Suppressor macrophage (primary cell): ENCODE data around the gene AK3.

ENCODE experiments used
- DNase-seq, 4 experiments: peaks; one replicate each; pipeline ENCODE4 v3.0.0-alpha.2; 2020 to 2022

AK3 gene

DNA sequence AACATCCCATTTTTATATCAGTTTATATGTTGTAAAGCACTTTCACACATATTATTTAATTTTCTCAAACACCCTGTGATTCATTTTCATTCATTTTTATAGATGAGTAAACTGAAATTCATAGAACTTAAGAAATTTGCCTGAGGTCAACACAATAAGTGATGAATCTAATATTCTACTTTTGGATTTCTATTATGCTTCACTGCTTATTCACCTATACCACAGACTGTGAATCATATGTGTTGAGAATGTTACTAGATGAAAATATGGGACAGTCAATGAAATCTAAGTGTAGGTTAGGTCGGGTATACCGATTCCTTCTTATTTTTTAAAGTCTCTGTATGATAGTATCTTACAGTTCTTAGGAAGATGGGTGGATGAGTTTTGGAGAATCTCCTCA, 36.9 kb downstream of the AK3 start:
- DNase-seq, result no peak

DNA sequence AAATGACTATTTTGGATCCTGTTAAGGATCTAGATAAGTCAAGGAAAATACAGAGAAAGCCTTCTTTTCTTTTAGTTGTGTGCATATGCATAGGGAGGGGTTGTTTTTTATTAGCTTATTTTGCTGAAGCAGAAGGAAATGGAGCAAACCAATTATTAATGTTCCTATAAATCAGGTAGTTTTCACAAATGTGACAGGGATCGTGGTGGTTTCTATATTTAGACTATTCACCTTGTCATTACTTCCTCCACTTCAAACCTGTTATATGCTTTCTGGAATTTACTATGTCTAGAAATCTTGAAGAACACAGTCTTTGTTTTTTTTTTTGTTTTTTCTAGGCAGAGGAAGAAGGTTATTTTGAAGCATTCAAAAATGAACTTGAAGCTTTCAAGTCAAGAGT, 39.5 kb downstream of the AK3 start:
- no peak for DNase-seq

DNA sequence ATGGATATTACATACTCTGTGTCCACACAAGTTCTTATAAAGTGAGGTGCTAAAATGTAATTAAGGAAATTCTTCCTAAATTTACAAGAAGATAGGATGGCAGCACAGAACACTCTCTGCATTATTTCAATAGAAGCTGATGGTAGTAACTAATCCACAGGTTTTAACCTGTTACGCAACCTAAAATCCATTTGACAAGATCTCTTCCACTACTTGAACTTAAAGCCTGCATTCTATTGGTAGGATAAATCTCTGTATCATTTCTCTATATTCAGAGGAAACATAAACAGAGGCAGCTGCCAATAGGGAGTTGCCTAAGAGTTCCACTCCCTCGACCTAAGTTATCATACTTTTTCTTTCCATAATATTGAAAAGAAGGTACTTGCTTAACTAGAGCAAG, 40.1 kb downstream of the AK3 start:
- no peak for DNase-seq

DNA sequence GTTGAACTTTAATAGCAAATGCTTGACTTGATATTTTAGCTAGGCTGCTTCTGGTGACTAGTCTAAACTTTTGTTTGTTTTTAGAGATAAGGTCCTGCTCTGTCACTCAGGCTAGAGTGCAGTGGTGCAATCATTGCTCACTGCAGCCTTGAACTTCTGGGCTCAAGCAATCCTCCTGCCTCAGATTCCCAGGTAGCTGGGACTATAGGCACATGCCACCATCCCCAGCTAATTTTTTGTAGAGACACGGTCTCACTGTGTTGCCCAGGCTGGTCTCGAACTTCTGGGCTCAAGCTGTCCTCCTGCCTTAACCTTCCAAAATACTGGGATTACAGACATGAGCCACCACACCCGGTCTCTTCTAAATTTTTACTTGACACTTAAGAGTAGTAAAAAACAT, 40.9 kb downstream of the AK3 start:
- DNase-seq, result no peak

DNA sequence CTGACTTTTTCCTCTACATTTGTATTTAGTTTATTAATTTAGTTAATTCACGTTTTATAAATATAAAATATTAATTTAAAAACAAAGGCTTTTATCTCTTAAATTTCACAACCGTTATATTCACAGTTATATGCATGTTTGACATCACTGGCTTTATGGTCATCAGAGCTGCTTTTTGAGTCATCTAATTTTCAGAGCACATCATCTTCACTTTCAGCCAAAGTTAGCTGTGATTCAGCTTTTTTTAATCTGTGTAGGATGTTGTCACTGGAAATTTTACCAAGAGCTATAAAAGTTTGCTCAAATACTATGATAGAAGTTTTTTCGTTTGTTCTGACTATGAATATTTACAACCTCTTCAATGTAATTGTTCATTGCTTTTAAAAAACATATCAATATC, 49.2 kb downstream of the AK3 start:
- no peak for DNase-seq

DNA sequence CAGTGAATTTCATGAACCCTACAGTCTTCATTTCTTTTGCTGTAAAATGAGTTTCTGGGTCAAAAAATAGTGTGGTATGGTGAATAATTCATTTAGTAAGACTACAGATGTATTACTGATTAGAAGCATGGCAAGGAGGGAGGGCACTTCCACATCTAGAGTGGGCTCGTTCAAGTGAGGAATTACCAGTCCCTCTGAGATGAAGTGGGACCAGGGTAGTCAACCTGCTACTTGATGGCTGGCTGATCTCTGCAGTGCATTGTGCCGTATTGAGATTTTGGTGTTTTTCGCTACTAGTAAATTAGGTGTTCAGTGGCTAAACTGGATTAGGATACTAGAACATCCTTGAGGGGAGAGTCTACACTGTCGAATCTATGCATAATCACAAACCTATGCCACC, 50.9 kb downstream of the AK3 start:
- DNase-seq, result no peak

DNA sequence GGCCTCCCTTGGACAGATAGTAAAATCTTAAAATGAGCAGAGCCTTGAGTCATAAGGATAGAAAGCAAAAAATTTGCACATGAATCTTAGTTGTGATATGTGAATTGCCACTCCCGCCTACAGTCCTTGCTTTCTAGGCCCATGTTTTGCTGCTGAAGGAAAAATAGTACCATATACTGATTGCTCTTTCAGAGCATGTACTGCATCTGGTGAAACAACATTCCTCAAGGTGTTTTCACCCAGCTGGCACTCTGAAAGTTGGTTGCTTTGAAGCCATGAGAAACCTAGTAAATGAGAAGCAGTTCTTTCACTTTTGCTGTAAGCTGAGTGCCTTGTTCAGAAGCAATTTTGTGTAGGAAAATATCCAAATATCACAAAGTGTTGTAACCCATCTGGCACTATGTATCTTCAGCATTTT, 51.3 kb downstream of the AK3 start:
- DNase-seq, result no peak

DNA sequence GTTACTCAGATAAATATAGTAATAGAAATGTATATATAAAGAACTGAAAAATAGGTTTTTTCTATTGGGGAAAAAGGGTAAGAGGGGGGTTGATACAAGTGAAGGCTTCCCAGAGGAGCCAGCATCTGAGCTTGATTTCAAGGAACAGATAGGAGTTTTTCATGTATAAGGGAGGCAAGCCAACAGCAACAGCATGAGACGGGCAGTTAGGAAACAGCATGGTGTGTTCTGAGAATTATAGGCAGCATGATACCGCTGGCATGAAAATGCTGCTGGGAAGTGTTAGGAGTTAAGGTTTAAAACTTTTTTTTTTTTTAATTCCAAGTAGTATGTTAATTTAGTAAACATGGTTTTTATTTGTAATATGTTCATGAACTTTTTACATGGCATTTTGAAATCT, 52.0 kb downstream of the AK3 start:
- DNase-seq, result no peak

DNA sequence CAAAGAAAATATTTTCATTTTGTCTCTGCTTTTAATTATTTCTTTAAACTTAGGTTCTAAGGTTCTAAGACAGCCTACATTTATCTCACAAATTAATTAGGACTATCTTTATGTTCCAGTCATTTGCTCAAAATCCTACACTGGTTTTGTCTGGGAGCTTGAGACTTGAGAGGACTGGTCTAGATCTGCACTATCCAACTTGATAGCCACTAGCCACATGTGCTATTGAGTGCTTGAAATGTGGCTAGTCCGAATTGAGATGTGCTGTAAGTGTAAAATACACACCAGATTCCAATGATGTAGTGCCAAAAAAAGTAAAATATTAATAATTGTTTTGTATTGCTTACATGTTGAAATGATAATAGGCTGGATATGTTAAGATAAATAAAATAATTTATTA, 54.4 kb downstream of the AK3 start:
- DNase-seq, result no peak

DNA sequence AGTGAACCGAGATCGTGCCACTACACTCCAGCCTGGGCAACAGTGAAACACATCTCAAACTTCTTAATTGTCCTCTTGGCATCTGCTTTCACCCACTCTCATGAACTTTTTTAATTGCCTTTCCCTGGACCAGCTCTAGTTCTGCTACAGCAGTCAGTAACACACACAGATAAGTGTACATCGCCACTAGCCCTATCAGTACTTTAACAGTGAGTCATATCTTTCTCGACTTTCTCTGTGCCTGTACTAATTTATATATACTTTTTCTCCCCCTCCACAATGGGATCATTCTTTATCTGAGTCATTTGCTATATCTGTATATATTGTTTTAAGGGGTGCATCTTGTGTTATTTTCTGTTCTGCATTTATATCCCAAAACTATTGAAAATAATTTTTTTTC, 54.9 kb downstream of the AK3 start:
- DNase-seq, result no peak

DNA sequence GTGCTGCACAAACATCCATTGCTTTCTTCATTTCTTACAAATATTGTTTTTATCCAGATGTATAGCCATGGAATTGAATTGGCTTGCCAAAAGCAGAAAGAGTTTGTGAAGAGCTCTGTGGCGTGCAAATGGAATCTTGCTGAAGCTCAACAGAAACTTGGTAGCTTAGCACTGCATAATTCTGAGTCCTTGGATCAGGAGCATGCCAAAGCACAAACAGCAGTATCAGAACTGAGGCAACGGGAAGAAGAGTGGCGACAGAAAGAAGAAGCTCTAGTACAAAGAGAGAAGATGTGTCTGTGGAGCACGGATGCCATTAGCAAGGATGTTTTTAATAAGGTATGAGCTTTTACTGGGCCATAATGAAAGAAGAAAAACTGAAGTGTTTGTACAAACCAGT, 56.2 kb downstream of the AK3 start:
- DNase-seq, result no peak

DNA sequence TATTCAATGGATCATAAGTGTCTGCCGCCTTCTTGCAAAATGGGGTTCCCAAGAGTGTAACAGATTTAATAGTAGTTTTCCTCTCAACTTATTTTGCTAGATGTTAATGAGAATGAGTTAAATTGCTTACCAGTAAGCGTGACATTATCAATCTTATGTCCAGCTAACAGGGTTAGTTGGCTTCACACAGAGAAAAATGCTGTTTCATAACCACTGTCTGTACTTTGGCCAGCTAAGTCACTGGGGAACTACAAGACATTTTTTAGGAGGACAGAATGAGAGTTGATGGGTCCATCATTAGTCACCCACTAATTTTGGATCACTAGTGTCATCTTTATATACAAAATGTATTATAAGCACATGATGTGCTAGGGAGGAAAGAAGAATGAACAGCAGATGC, 60.3 kb downstream of the AK3 start:
- DNase-seq, result peak; percentile 27 to 76 (median 42)

DNA sequence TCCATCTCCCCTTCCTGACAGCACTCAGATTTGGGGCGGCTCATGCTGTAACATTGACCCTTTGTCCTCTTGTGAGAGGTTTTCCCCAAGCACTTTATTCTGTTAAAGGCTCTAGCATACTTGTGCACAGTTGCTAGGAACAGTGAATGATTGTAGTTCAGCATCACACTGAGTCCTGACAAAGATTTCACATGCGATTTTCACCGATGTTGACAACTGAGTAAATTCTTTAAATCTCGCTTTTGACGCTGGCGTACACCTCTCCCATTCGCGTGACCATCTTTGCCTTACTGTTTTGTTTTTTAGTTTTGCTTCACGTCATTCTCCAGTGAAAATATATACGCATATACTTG, 60.9 kb downstream of the AK3 start:
- DNase-seq, result peak in 1 of 4 experiments; percentile 13

DNA sequence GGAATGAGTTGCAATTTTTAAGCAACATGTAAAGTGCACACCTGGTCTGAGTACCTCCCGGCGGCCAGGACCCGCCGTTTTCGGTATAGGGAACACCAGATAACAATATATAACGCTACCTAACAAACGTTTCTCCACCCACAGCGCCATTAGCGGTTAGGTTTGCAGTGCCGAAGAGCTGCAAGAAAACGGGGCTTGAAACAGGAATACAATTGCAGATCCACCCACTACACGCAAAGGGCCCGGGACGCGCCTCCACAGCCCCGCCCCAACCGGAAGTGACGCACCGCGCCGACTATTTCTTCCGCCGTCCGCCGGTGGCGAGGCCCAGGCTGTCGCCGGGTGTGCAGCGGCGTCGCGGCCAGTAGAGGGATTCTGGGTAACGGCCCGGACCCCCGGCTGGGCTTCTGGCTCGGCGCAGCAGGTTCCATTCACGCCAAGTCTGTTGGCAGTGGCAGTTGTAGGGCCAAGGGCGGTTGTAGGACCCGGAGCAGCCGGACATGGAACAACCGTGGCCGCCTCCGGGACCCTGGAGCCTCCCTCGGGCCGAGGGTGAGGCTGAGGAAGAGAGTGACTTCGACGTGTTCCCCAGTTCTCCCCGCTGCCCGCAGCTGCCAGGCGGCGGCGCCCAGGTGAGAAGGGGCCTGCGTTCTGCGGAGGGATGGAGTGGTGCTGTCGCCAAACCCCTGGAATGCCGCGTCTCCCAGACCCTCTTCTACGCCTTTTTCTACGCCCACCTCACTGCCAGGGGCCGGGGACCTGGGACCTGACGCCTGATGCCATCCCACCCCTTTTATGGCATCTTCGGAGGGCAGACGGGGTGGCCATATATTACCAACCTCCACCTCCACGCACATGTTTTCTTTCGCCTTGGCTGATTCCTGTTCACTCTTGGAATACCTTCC, 61.5 kb downstream of the AK3 start, which contains the start of gene CDC37L1:
Gene CDC37L1, plus strand, starts transcription at position 302 of the 905 bp plus-strand sequence. Its CDS starts 199 bp downstream, at position 501.
- peak; percentile 98 to 99 (median 98) for DNase-seq

DNA sequence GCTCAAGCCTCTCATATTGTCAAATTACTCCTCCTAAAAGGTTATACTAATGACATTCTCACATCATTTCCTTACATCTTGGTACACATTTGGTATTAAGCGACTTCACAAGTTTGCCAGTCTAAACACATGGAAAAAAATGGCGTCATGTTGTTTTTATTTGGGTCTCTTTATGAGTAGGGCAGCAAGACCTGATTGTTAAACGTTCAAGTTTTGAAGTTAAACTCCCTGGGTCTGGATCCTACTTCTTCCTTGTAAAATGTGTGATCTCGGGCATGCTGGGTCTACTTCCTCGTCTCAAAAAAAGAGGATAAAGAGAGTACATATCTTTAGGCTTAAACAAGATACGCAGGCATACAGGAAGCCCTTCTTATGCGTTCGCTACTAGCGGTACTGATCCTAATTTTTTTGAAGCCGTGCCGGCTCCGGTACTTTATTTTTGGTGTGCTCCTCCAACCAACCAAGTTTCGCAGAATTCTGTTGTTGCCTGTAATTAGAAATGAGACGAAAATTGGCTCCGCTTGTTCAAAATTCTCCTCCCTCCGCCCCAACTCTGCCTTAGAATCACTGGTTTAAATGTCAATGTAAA, 62.2 kb downstream of the AK3 start:
- DNase-seq, result peak; percentile 37 to 65 (median 44)

DNA sequence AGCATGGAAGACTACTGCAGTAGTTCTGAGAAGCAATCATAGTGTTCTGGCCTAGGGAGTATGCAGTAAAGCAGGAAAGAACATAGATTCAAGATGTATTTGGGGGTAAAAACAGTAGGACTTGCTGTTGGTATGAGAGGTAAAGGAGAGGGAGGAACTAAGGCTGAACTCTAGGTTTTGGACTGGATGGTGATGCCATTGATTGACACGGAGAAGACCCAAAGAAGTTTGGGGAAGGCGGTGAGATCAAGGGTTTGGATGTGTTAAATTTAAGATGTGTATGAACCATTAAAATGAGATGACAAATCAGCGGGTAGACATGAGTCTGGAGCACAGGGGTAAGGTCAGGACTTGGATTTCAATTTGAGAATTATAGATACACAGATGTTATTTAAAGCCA, 63.6 kb downstream of the AK3 start:
- no peak for DNase-seq

DNA sequence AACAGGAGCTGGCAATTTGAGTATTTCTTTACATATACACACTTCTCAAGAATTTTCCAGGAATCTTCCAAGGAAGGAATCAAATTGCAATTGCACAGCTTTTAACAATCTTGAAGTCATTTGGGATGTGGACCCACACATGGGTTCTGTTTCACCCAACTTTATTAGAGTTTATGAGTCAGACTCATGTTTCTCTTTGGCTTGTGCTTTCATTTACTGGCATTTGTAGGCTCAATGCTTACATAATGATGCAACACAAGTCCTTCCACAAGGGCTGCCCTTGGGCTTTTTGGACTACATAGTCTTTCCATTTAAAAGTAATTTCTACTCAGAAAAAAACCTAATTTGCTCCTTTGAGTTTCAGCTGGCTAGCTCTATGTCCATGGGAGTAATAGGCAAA, 66.2 kb downstream of the AK3 start:
- DNase-seq, result no peak

DNA sequence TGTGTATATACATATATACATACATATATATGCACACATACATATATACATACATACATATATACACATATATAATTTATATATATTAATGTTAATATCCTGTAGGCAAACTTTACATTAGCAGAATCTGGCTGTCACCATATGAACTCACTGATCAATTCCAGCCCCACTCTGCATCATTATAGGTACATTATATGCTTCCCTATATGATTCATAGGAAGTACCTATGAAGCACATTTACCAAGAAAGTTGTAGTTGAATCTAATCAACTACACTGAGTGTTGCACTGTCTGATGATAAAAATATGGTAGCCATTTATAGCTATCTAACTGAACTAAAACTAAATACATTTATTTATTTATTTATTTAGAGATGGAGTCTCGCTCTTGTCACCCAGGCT, 69.3 kb downstream of the AK3 start:
- no peak for DNase-seq

DNA sequence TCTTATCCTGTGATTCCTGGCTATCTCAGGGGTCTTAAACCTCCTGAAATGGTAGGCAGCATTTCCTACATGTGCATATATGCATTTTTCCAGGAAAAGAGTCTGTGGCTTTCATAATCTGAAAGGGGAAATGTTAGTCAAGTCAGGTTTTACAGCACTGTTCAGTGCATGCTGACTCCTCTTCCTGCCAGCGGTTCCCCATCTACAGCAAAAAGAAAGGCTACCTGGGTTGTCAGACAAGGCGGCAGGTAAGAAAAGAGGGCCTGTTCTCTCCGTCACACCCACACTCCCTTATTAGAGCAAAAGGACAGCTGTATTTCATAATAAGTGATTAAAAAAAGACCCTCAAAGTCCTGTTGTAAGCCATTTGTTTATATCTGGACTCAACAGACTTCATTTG, 70.4 kb downstream of the AK3 start:
- no peak for DNase-seq

DNA sequence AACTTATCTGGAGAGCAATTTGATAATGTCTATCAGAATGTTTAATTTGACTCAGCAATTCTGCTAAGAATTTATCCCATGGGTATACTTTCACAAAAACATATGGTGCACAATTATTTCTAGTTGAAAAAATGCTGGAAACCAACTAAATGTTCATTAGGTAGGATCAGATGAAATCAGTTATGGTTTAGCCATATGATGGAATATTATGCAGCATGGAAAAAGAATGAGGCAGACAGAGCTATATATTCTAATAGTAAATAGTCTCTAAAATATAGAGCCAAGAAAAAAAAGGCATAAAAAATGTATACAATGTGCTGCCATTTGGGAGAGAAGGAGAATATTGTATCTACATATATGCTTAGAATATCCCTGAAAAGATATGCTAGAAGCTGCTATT, 71.1 kb downstream of the AK3 start:
- no peak for DNase-seq

DNA sequence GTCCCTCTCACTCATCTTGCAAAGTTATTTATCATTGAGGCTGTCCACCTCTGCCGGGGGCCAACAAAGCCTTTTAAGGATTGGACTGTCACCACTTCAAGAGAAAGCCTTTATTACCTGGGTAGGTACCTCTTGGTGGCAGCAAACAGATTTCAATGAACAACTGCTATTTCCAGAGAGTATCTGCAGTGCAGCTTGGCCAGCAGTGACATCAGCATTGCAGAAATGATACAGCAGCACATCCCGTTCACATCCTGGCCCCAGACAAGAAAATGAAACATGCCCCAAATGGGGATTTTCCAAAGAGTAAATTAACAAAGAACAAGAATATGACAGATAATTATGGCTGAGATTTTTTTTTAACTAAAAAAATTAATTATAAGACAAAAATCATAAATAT, 72.4 kb downstream of the AK3 start:
- DNase-seq, result no peak

DNA sequence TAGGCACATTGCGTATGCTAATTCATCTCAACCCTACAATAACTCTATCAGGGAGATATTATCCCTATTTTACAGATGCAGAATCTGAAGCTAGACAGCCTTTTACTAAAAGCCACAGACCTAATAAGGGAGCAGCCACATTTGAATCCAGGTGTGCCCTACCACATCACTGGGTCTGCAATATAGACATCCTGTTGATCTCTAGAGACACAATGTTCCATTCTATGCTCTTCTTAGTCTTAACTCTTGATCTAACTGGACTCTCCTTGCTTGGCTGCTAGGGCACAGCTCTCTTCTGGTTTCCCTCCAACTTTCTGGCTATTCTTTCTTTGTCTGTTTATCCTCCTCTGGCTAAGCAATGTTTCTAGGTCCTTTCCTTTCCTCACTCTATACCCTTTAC, 73.3 kb downstream of the AK3 start:
- no peak for DNase-seq

DNA sequence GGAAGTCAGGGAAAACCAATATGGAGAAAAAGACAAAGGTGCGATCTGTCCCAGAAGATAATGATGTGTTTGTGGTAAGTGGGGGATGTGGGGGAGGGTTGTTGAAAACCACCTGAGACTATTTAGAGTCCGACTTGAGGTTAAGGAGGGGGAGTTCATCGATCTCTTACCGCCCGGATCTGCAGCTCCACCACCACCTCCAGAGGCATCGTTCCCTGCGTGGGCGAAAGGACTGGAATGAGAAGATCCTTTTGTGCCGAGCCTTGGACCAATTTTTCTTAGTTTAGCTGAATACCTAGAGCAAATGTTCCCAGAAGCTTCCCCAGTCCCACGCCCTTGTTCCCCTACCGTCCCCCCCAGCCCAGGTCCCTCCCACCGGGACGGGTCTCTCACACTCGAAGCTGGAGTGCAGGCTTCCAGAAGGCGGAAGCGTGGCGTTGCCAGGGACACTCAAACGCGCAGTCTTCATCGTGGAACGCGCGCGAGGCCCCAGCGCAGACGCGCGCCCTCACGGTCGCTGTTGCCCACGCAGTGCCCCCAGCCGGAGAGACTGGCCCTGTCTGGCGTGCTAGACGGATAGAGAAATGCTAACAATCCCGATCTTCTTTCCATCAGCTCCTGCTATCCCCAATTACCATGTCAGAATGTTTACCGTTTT, 74.8 kb downstream of the AK3 start, which contains the start of gene SPATA6L:
Gene SPATA6L, minus strand, starts transcription at position 439 of the 658 bp plus-strand sequence. Its CDS starts 230 bp downstream, at position 209.
- peak; percentile 48 to 79 (median 68) for DNase-seq

DNA sequence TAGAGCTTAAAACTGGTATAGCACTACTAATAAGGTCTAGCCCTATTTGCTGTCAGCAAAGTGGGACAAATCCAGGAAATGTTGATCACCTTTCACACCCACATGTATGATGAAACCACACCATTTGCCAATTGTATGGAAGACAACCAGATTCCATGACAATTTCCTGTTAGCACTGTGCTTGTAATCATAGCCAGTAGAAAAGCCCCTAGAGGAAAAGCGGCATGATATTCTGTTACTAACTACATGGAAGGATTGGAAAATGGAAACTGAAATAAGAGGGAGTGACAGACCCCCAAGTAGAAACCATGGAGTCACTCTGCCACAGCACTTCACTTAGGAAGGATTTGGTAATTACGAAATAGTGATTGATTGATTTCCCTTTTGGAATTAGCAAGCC, 75.6 kb downstream of the AK3 start:
- DNase-seq, result no peak
